Hepatocyte (in vitro differentiated cells): Measurements from ENCODE around the gene NPFF. TPM values are rescaled to one million over a fixed set of nuclear protein-coding genes. Genes with fewer than 3 reads are reported as not detected.

Experiments
- DNase-seq: peaks from one replicate; pipeline ENCODE4 v3.0.0-alpha.2; 2016; ENCODE audit warnings: low spot score
- H2AFZ ChIP-seq: fragments of 200-600 bp; sonication (generic); 2 replicates; pipeline ENCODE4 v1.6.0; 2016; ENCODE audit warnings: antibody characterized with exemption, mild to moderate bottlenecking
- H3K27ac ChIP-seq: fragments of 200-600 bp; sonication (generic); 2 replicates; pipeline ENCODE4 v1.5.1; 2016; ENCODE audit warnings: mild to moderate bottlenecking
- H3K27me3 ChIP-seq: fragments of 200-600 bp; sonication (generic); 2 replicates; pipeline ENCODE4 v1.6.1; 2016
- H3K36me3 ChIP-seq: fragments of 200-600 bp; sonication (generic); replicated peaks from 2 replicates; pipeline ENCODE4 v1.5.1; 2016; ENCODE audit warnings: low read depth; ENCODE audit not compliant: insufficient read depth
- H3K4me1 ChIP-seq: fragments of 200-600 bp; sonication (generic); 2 replicates; pipeline ENCODE4 v1.5.1; 2016; ENCODE audit warnings: mild to moderate bottlenecking, moderate library complexity; ENCODE audit not compliant: insufficient read depth
- H3K4me2 ChIP-seq: fragments of 200-600 bp; sonication (generic); 2 replicates; pipeline ENCODE4 v1.6.0; 2016
- H3K4me3 ChIP-seq: fragments of 200-600 bp; sonication (generic); 2 replicates; pipeline ENCODE4 v1.5.1; 2016; ENCODE audit warnings: mild to moderate bottlenecking
- H3K79me2 ChIP-seq: fragments of 200-600 bp; sonication (generic); 2 replicates; pipeline ENCODE4 v1.6.0; 2017; ENCODE audit warnings: mild to moderate bottlenecking
- H3K9me2 ChIP-seq: fragments of 200-600 bp; sonication (generic); replicated peaks from 2 replicates; pipeline ENCODE4 v1.6.0; 2017; ENCODE audit warnings: mild to moderate bottlenecking; ENCODE audit not compliant: insufficient read depth
- H3K9me3 ChIP-seq: fragments of 200-600 bp; sonication (generic); 2 replicates; pipeline ENCODE4 v1.5.1; 2016; ENCODE audit warnings: low read depth, mild to moderate bottlenecking
- H4K20me1 ChIP-seq: fragments of 200-600 bp; sonication (generic); 2 replicates; pipeline ENCODE4 v1.6.0; 2016; ENCODE audit warnings: mild to moderate bottlenecking; ENCODE audit not compliant: insufficient read depth, poor library complexity, severe bottlenecking
- CTCF ChIP-seq: fragments of 200-600 bp; sonication (generic); IDR thresholded peaks from 2 replicates; pipeline ENCODE4 v1.5.1; 2016; ENCODE audit warnings: antibody characterized with exemption, mild to moderate bottlenecking; ENCODE audit not compliant: poor library complexity
- EZH2 ChIP-seq: fragments of 200-600 bp; sonication (generic); IDR thresholded peaks from 2 replicates; pipeline ENCODE4 v1.6.1; 2016; ENCODE audit warnings: antibody characterized with exemption, mild to moderate bottlenecking, borderline replicate concordance
- EZH2phosphoT487 ChIP-seq: fragments of 200-600 bp; sonication (generic); IDR thresholded peaks from one replicate; pipeline ENCODE4 v1.6.1; 2018; ENCODE audit warnings: antibody characterized with exemption, mild to moderate bottlenecking, low read depth, moderate library complexity; ENCODE audit not compliant: unreplicated experiment, severe bottlenecking
- WGBS: methylation state at CpG from one replicate; pipeline ENCODE4 v1.1.6; 2016; ENCODE audit warnings: low lambda C conversion rate; ENCODE audit errors: missing lambda C conversion rate; 5-methylcytosine and 5-hydroxymethylcytosine counted together
- polyA plus RNA-seq: library from polyadenylated mRNA; unstranded; fragments of >200 nt; fragmentation: Nextera tagmentation; extraction: Ambion mirVana; gene quantifications from 2 replicates; pipeline ENCODE4 v1.2.1, GENCODE V29; 2016
- total RNA-seq: library from RNA; depleted of rRNA; stranded (reverse); fragments of >200 nt; gene quantifications from 2 replicates; pipeline ENCODE4 v1.2.3, GENCODE V29; 2014

NPFF gene
- total and polyA plus RNA-seq, 2 experiments from 2014 or later, result 0.77 TPM; not detected in 1

DNA sequence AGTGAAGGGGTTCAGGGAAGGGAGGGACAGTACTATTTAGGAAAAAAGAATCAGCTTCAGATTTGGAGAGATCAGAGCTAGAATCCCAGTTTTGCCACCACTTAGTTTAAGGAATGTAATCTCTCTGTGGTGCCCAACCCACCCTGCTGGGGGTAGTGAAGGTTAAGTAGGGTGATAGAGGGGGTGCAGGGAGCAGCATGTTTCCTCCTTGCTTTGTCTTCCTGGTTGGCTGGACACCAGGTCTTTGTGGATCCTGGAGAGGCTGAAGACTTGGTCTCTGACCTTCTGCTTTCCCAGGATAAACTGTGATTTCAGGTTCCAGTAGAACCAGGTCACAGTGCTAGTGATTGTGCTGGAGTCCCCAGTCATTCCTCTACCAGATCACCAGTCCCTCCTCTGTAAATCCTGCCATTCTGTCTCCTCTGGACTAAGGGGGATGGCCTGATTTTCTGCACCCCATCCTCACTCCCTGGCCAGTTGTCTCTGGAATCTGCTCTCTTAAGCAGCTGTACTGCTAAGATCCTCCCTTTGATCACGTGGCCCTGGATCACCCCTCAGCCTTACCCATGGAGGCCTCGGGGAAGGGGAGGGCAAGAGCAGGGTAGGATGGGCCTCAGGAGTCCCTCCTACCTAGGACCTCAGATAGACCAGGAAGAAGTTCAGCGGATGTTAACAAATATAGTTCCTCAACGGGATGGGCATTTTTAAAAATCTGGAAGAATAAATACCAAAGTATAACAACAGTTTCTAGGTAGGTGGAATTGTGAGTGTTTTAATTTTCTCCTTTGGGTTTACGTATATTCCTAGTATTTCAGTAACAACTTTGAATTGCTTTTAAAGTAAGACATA lies 11.2 kb downstream of the NPFF start:
- H3K27ac ChIP-seq, result peak overlapping the region; percentile 59
- H3K79me2 ChIP-seq, result peaks cover 39% of the 10 kb centered on the region
- H3K4me1 ChIP-seq, result peaks cover 37% of the 10 kb centered on the region
- H3K4me3 ChIP-seq, result no peak overlapping the region
- H3K4me2 ChIP-seq, result peak overlapping the region; percentile 59
- H3K9me2 ChIP-seq, result no peaks in the 10 kb centered on the region
- no peak overlapping the region for H2AFZ ChIP-seq
- H3K27me3 ChIP-seq, result no peaks in the 10 kb centered on the region
- no peak for TF ChIP-seq EZH2phosphoT487
- no peak for TF ChIP-seq CTCF
- no peak for TF ChIP-seq EZH2
- no peaks in the 10 kb centered on the region for H3K36me3 ChIP-seq
- peak; percentile 89 for DNase-seq
- no peaks in the 10 kb centered on the region for H4K20me1 ChIP-seq
- H3K9me3 ChIP-seq, result no peaks in the 10 kb centered on the region
- WGBS, result 29% methylated on average over 5 of the region's 5 CpGs

- no peaks in the 10 kb centered on the region for H3K9me2 ChIP-seq
- TF ChIP-seq EZH2 (no peak), CTCF (no peak), EZH2phosphoT487 (no peak)
- peak overlapping the region; percentile 88 for H3K4me2 ChIP-seq
- H3K9me3 ChIP-seq, result no peaks in the 10 kb centered on the region
- H3K27me3 ChIP-seq, result no peaks in the 10 kb centered on the region
- H3K36me3 ChIP-seq, result no peaks in the 10 kb centered on the region
- peaks cover 30% of the 10 kb centered on the region for H3K4me1 ChIP-seq
- H4K20me1 ChIP-seq, result no peaks in the 10 kb centered on the region
- H3K79me2 ChIP-seq, result peaks cover 56% of the 10 kb centered on the region
- H3K27ac ChIP-seq, result peak overlapping the region; percentile 90
- peak overlapping the region; percentile 38 for H3K4me3 ChIP-seq
- DNase-seq, result no peak
- 15% methylated on average over 11 of the region's 11 CpGs for WGBS
- peak overlapping the region; percentile 69 for H2AFZ ChIP-seq
Measured at GRCh38 chr12:53493610-53494391, 13.5 kb downstream of the NPFF start.

GRCh38 chr12:53492830-53493609 lies 14.3 kb downstream of the NPFF start:
- peak; percentile 5 for TF ChIP-seq CTCF
- TF ChIP-seq EZH2, result no peak
- H3K4me3 ChIP-seq, result peak overlapping the region; percentile 45
- H3K9me2 ChIP-seq, result no peaks in the 10 kb centered on the region
- H3K79me2 ChIP-seq, result peaks cover 57% of the 10 kb centered on the region
- peak overlapping the region; percentile 69 for H2AFZ ChIP-seq
- H3K9me3 ChIP-seq, result no peaks in the 10 kb centered on the region
- H3K4me1 ChIP-seq, result peaks cover 30% of the 10 kb centered on the region
- no peaks in the 10 kb centered on the region for H3K27me3 ChIP-seq
- peak overlapping the region; percentile 91 for H3K27ac ChIP-seq
- peak overlapping the region; percentile 88 for H3K4me2 ChIP-seq
- no peaks in the 10 kb centered on the region for H3K36me3 ChIP-seq
- H4K20me1 ChIP-seq, result no peaks in the 10 kb centered on the region
- WGBS, result under 1% methylated on average over 14 of the region's 52 CpGs
- peak; percentile 98 for DNase-seq
